Keratinocyte (primary cell): ENCODE measurements around the gene HSDL1. TPM values are rescaled to one million over a fixed set of nuclear protein-coding genes. Genes with fewer than 3 reads are reported as not detected.

ENCODE experiments used
- DNase-seq: peaks from one replicate; pipeline ENCODE4 v3.0.0-alpha.2; 2011; ENCODE audit warnings: low read depth, missing footprints, low spot score
- FAIRE-seq: peaks from 2 replicates; lab custom pipeline; 2011; peaks lifted over from hg19 to GRCh38; lab: Jason Lieb, UNC
- H2AFZ ChIP-seq: 2 replicates; pipeline ENCODE4 v1.6.0; 2012; ENCODE audit warnings: low read length, control low read depth, inconsistent platforms; ENCODE audit not compliant: control insufficient read depth
- H3K27ac ChIP-seq: 2 replicates; pipeline ENCODE4 v1.5.1; 2011; ENCODE audit warnings: low read length; ENCODE audit not compliant: control insufficient read depth, insufficient read depth
- H3K27me3 ChIP-seq: 3 replicates; pipeline ENCODE4 v1.6.0; 2011; ENCODE audit warnings: low read length; ENCODE audit not compliant: control insufficient read depth, insufficient read depth; ENCODE audit errors: extremely low read depth
- H3K36me3 ChIP-seq, 2 experiments: 2 replicates in 1 of 2; 3 replicates in 1 of 2; pipeline ENCODE4 v1.5.1; 2011; ENCODE audit warnings: low read length in 2 of 2, mild to moderate bottlenecking in 1 of 2; ENCODE audit not compliant: control insufficient read depth in 2 of 2, insufficient read depth in 2 of 2; ENCODE audit errors: extremely low read depth in 1 of 2
- H3K4me1 ChIP-seq: 3 replicates; pipeline ENCODE4 v1.5.1; 2011; ENCODE audit warnings: low read length; ENCODE audit not compliant: control insufficient read depth, insufficient read depth; ENCODE audit errors: extremely low read depth
- H3K4me2 ChIP-seq: 3 replicates; pipeline ENCODE4 v1.6.0; 2011; ENCODE audit warnings: low read depth, low read length; ENCODE audit not compliant: control insufficient read depth, insufficient read depth; ENCODE audit errors: extremely low read depth
- H3K4me3 ChIP-seq, 3 experiments: fragments of 200-600 bp in 1 of 3; sonication (generic) in 1 of 3; 2 replicates in 2 of 3; 3 replicates in 1 of 3; pipeline ENCODE4 v1.5.1; 2011 to 2016; ENCODE audit warnings: low read length in 3 of 3, mild to moderate bottlenecking in 3 of 3, control low read depth in 2 of 3, inconsistent platforms in 1 of 3, low read depth in 1 of 3, mixed read lengths in 1 of 3, mixed run types in 1 of 3, moderate library complexity in 1 of 3; ENCODE audit not compliant: control insufficient read depth in 2 of 3, insufficient read depth in 2 of 3; ENCODE audit errors: extremely low read depth in 1 of 3
- H3K79me2 ChIP-seq: 2 replicates; pipeline ENCODE4 v1.6.0; 2012; ENCODE audit warnings: low read length; ENCODE audit not compliant: control insufficient read depth, insufficient read depth
- H3K9ac ChIP-seq: 3 replicates; pipeline ENCODE4 v1.6.0; 2011; ENCODE audit warnings: low read length; ENCODE audit not compliant: control insufficient read depth, insufficient read depth; ENCODE audit errors: extremely low read depth
- H3K9me1 ChIP-seq: 3 replicates; pipeline ENCODE4 v1.6.0; 2011; ENCODE audit warnings: low read length; ENCODE audit not compliant: control insufficient read depth, insufficient read depth; ENCODE audit errors: extremely low read depth
- H3K9me3 ChIP-seq: 2 replicates; pipeline ENCODE4 v1.5.1; 2012; ENCODE audit warnings: low read depth, low read length; ENCODE audit not compliant: control insufficient read depth
- H4K20me1 ChIP-seq: 3 replicates; pipeline ENCODE4 v1.6.0; 2011; ENCODE audit warnings: low read length; ENCODE audit not compliant: control insufficient read depth, insufficient read depth; ENCODE audit errors: extremely low read depth
- EZH2 ChIP-seq: IDR thresholded peaks from one replicate; pipeline ENCODE4 v1.6.1; 2012; ENCODE audit warnings: inconsistent platforms, mild to moderate bottlenecking, low read length, moderate library complexity
- dilution Hi-C: fragments of 300-500 bp; cut with MboI; formaldehyde crosslinking; loops from one replicate; pipeline ENCODE4 v1.7.0; 2020; ENCODE audit warnings: low sequenced_read_pairs; ENCODE audit not compliant: extremely low pct_ligation_motif_present
- polyA plus RNA-seq, 5 experiments: library from polyadenylated mRNA; depleted of rRNA in 3 of 5; stranded (reverse) in 3 of 5; stranded (forward) in 1 of 5; unstranded in 1 of 5; fragments of >200 nt; gene quantifications; 1 replicate in 1 of 5; 2 replicates in 3 of 5; 3 replicates in 1 of 5; pipeline versions ENCODE4 v1.2.1 to v1.2.3, GENCODE V29; 2011 to 2012; ENCODE audit warnings: missing spikeins in 2 of 5, low read depth in 1 of 5, low replicate concordance in 1 of 5
- TF ChIP-seq, protein P1 (sequence below), 3 experiments: IDR thresholded peaks in 1 of 3; conservative IDR thresholded peaks in 1 of 3; optimal IDR thresholded peaks in 1 of 3; 2 replicates in 2 of 3; 3 replicates in 1 of 3; pipeline versions ENCODE3 to v1.5.1; 2011; ENCODE audit warnings: low read length in 3 of 3, mild to moderate bottlenecking in 3 of 3, moderate library complexity in 2 of 3, control low read depth in 1 of 3, inconsistent platforms in 1 of 3; ENCODE audit not compliant: insufficient read depth in 2 of 3; ENCODE audit errors: extremely low read depth in 1 of 3

Gene HSDL1
- polyA plus RNA-seq, 1 donor (not counting 4 experiments of a cell fraction or from before 2014, with no cell fraction given), result 18.1 TPM

DNA sequence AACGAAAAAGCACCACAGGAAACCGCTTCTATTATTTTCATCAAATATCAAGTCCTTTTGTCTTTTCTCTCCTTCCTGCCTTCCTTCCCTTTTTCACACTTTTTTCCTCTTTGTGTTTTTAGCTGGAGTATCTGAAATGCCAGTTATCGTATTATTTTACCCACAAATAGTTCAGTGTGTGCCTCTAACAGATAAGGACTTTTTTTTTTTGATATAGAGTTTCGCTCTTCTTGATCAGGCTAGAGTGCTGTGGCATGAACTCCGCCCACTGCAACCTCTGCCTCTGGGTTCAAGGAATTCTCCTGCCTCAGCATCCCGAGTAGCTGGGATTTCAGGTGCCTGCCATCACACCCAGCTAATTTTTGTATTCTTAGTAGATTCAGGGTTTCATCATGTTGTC is 10.8 kb upstream of the HSDL1 start:
- H3K36me3 ChIP-seq, result no peaks in the 10 kb centered on the region
- no peaks in the 10 kb centered on the region for H3K4me1 ChIP-seq
- peaks cover 2% of the 10 kb centered on the region for H3K9me3 ChIP-seq
- TF ChIP-seq EZH2, result no peak
- TF ChIP-seq, protein P1, sequence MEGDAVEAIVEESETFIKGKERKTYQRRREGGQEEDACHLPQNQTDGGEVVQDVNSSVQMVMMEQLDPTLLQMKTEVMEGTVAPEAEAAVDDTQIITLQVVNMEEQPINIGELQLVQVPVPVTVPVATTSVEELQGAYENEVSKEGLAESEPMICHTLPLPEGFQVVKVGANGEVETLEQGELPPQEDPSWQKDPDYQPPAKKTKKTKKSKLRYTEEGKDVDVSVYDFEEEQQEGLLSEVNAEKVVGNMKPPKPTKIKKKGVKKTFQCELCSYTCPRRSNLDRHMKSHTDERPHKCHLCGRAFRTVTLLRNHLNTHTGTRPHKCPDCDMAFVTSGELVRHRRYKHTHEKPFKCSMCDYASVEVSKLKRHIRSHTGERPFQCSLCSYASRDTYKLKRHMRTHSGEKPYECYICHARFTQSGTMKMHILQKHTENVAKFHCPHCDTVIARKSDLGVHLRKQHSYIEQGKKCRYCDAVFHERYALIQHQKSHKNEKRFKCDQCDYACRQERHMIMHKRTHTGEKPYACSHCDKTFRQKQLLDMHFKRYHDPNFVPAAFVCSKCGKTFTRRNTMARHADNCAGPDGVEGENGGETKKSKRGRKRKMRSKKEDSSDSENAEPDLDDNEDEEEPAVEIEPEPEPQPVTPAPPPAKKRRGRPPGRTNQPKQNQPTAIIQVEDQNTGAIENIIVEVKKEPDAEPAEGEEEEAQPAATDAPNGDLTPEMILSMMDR (optimal IDR thresholded peaks at IDR 0.05 in 1 of 3, IDR thresholded peaks at IDR 0.05 in 1 of 3, conservative IDR thresholded peaks at IDR 0.05 in 1 of 3; ENCODE audit: extremely low read depth in 1 of 3, insufficient read depth in 2 of 3, low read length in 3 of 3), result no peak
- no peak overlapping the region for H2AFZ ChIP-seq
- FAIRE-seq (no peak), DNase-seq (no peak)
- peaks cover 5% of the 10 kb centered on the region for H3K27me3 ChIP-seq
- no peak overlapping the region for H3K4me2 ChIP-seq
- H3K9me1 ChIP-seq, result no peaks in the 10 kb centered on the region
- H3K79me2 ChIP-seq, result no peaks in the 10 kb centered on the region
- H3K9ac ChIP-seq, result no peak overlapping the region
- H3K4me3 ChIP-seq, result no peak overlapping the region
- no peak overlapping the region for H3K27ac ChIP-seq
- H4K20me1 ChIP-seq, result no peaks in the 10 kb centered on the region
- dilution Hi-C loops, result no loop called here

DNA sequence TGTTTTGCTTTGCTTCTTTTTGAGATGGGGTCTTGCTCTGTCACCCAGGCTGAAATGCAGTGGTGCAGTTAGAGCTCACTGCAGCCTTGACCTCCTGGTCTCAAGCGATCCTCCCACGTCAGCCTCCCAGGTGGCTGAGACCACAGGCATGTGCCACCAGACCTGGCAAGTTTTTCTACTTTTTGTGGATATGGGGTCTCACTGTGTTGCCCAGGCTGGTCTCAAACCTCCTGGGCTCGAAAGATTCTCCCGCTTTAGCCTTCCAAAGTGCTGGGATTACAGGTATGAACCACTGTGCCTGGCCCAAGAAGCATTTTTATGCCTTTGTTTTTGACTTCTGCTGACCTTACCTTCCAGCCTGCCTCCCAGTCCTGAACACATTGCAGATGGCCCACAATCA is 10.2 kb upstream of the HSDL1 start:
- H4K20me1 ChIP-seq, result no peaks in the 10 kb centered on the region
- no peak overlapping the region for H2AFZ ChIP-seq
- no peak overlapping the region for H3K4me2 ChIP-seq
- no peak overlapping the region for H3K27ac ChIP-seq
- TF ChIP-seq, protein P1 (optimal IDR thresholded peaks at IDR 0.05 in 1 of 3, IDR thresholded peaks at IDR 0.05 in 1 of 3, conservative IDR thresholded peaks at IDR 0.05 in 1 of 3; ENCODE audit: extremely low read depth in 1 of 3, insufficient read depth in 2 of 3, low read length in 3 of 3), result no peak
- no peak for TF ChIP-seq EZH2
- peaks cover 2% of the 10 kb centered on the region for H3K9me3 ChIP-seq
- FAIRE-seq (no peak), DNase-seq (no peak)
- H3K9me1 ChIP-seq, result no peaks in the 10 kb centered on the region
- H3K4me3 ChIP-seq, result no peak overlapping the region
- peaks cover 5% of the 10 kb centered on the region for H3K27me3 ChIP-seq
- dilution Hi-C loops, result no loop called here
- H3K79me2 ChIP-seq, result no peaks in the 10 kb centered on the region
- H3K9ac ChIP-seq, result no peak overlapping the region
- H3K36me3 ChIP-seq, result no peaks in the 10 kb centered on the region
- H3K4me1 ChIP-seq, result no peaks in the 10 kb centered on the region
